GM10847 (cell line): ENCODE data around the gene MAP4K1.
A peak's percentile ranks its signal among the peaks of the same experiment; 100 is the strongest.

Experiments used
- POLR2A ChIP-seq: IDR thresholded peaks from 2 replicates; pipeline ENCODE4 v1.6.1; 2011; ENCODE audit not compliant: insufficient read length; ENCODE audit errors: extremely low read depth

MAP4K1 gene

GRCh38 chr19:38617764-38618589 lies at the start of gene MAP4K1:
MAP4K1 (minus strand) TSS chr19:38617953; CDS start chr19:38617895, 58 bp downstream.
- TF ChIP-seq POLR2A: peak; percentile 67

DNA sequence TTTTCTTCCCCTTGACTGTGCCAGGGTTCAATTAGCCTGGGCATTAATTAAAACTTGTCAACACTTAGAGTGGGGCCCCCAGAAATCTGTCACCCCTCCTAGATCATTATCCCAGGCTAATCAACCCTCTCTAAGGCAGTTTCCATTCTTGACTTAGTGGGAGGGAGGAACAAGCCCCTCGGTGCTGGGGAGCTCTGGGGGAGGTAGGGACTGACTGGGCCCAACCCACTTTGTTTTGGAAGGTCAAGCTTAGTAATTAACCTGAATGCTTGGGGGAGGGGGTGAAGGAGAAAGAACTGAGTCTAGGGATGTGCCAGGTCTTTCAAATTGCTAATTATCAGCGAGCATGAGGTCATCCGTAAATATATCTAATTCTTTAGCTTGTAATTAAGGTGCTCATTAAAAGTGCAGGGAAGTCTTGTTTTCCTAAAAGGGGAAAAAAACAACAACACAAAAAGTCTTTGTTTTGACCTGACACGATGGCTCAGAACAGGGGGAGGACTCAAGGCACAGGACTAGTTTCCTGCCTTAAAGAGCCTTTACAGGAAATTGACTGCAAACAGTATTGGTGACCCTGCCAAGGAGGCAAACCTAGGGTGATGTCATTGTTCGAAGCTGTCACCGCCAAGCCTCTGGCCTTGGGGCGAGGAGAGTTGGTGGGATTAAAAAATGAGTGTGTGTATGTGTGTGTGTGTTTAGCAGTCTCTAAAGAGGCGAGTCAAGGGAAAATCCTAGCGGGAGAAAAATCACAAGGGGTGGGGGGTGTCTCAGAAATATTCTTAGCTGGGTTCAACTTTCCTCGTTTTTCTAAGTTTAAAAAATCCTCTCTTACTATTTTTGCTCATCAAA lies 49.1 kb upstream of the MAP4K1 start:
- TF ChIP-seq POLR2A: no peak

- TF ChIP-seq POLR2A: no peak
Observed at GRCh38 chr19:38665950-38666662, 48.4 kb upstream of the MAP4K1 start.

- no peak for TF ChIP-seq POLR2A
Observed at GRCh38 chr19:38665219-38665931, 47.6 kb upstream of the MAP4K1 start.

DNA sequence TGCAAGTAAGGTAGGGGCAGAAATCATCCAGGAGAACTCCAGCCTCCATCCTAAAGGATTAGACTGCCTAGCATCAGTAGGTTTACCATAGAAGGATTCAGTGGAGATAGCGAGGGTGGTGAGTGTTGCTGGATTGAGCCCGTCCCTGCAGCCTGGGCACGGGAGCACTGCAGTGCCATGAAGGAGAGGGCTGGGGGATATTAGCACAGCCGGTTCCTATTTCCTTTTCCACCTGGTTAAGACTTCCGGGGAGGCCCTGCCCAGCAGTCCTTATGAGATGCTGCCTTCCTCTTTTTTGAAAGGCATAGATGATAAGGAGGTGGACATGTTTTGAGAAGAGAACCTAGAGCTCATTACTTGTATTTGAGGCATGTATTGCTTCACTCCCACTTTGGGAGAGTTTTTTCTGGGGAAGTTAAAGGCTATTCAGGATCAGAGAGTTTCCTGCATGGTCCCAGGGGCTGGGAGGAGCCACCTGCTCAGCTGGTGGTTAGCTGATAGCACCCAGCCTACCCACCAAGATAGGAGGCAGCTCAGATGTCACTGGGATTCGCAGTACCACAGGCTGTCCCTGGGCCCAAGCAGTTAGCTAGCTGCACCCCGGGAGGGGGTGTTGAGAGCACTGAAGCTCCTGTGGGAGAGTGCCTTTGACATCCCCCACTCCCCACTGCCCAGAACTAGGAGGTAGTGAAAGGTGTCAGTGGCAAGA lies 46.9 kb upstream of the MAP4K1 start:
- TF ChIP-seq POLR2A: no peak

- TF ChIP-seq POLR2A: no peak
Observed at GRCh38 chr19:38663957-38664502, 46.3 kb upstream of the MAP4K1 start.

- no peak for TF ChIP-seq POLR2A
Observed at GRCh38 chr19:38663156-38663651, 45.5 kb upstream of the MAP4K1 start.

GRCh38 chr19:38662537-38663155 lies 44.9 kb upstream of the MAP4K1 start:
- TF ChIP-seq POLR2A: no peak

GRCh38 chr19:38661996-38662395 lies 44.2 kb upstream of the MAP4K1 start:
- TF ChIP-seq POLR2A: no peak

DNA sequence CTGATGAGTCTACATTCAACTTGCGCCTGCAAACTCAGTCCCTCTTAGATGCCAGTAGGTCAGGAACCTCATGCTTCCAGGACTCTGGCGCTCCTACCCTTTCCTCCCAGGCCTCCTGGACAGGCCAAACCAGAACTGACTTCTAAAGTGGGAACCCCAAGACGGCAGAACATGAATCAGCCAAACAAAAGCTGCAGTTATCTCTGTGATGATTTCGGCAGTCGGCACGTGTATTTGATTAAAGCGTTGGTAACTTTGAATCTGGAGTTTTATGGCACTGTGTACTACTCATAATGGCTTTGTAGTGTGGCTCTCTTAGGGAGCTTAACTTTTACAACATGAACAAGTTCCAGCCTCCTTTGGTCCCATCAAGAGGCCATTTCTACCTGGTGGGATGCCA lies 43.4 kb upstream of the MAP4K1 start:
- TF ChIP-seq POLR2A: no peak

DNA sequence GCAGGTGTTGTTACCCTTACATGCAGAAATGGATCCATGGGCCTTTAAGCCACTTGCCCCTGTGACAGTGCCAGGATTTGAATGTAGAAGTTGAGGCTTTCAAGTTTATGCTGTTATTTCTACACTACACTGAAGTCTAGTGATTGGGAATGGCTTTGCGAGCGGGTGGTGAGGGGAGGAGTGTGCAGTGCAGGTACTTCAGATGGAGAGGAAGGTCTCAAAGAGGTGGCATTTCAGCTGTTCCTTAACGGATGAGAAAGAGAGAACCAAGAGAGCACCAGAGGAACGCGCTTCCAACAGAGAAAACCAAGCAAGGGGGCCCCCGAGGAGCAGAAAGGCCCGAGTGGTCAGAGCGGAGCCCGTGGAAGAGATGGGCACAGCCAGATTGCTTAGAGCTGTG lies 43.0 kb upstream of the MAP4K1 start:
- no peak for TF ChIP-seq POLR2A

GRCh38 chr19:38658462-38659306 lies 40.9 kb upstream of the MAP4K1 start:
- TF ChIP-seq POLR2A: no peak
